PFSK-1 (cell line): Measurements from ENCODE around the gene SRRD.

Source experiments
- FOXP2 ChIP-seq: optimal IDR thresholded peaks from 2 replicates; pipeline ENCODE3; 2011; ENCODE audit warnings: borderline replicate concordance, control low read depth, inconsistent platforms; ENCODE audit not compliant: insufficient read depth; ENCODE audit errors: extremely low read length, extremely low read depth
- POLR2AphosphoS5 ChIP-seq: IDR thresholded peaks from 2 replicates; pipeline ENCODE4 v1.6.1; 2012; ENCODE audit warnings: low read depth, mild to moderate bottlenecking, control low read depth, low read length, moderate library complexity
- SIN3A ChIP-seq: IDR thresholded peaks from 2 replicates; pipeline ENCODE4 v1.6.1; 2012; ENCODE audit warnings: mild to moderate bottlenecking, low read length, moderate library complexity, borderline replicate concordance; ENCODE audit not compliant: insufficient read depth
- TAF1 ChIP-seq: IDR thresholded peaks from 2 replicates; pipeline ENCODE4 v1.6.1; 2012; ENCODE audit warnings: low read length, control low read depth, borderline replicate concordance; ENCODE audit not compliant: insufficient read depth
- TF ChIP-seq, protein P1 (sequence below), 2 experiments: IDR thresholded peaks; 2 replicates each; pipeline versions ENCODE4 v1.6.1 to v1.8.0; 2011 to 2012; ENCODE audit warnings: low read depth in 2 of 2, low read length in 2 of 2, control low read depth in 1 of 2, inconsistent platforms in 1 of 2, mild to moderate bottlenecking in 1 of 2, moderate library complexity in 1 of 2; ENCODE audit not compliant: insufficient read depth in 1 of 2

Gene SRRD

DNA sequence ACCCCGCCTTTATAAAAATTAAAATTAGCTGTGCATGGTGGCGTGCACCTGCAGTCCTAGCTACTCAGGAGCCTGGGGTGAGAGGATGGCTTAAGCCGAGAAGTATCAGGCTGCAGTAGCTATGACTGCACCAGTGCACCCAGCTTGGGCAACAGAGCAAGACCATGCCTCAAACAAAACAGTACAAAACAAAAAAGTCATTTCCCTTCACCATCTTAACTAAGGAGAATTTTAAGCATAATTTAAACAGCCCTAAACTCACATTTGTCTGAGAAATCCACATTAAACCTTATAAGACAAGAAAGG is 51.9 kb downstream of the SRRD start:
- TF ChIP-seq POLR2AphosphoS5 (no peak), TAF1 (no peak), SIN3A (no peak), FOXP2 (no peak)
- TF ChIP-seq, protein P1, sequence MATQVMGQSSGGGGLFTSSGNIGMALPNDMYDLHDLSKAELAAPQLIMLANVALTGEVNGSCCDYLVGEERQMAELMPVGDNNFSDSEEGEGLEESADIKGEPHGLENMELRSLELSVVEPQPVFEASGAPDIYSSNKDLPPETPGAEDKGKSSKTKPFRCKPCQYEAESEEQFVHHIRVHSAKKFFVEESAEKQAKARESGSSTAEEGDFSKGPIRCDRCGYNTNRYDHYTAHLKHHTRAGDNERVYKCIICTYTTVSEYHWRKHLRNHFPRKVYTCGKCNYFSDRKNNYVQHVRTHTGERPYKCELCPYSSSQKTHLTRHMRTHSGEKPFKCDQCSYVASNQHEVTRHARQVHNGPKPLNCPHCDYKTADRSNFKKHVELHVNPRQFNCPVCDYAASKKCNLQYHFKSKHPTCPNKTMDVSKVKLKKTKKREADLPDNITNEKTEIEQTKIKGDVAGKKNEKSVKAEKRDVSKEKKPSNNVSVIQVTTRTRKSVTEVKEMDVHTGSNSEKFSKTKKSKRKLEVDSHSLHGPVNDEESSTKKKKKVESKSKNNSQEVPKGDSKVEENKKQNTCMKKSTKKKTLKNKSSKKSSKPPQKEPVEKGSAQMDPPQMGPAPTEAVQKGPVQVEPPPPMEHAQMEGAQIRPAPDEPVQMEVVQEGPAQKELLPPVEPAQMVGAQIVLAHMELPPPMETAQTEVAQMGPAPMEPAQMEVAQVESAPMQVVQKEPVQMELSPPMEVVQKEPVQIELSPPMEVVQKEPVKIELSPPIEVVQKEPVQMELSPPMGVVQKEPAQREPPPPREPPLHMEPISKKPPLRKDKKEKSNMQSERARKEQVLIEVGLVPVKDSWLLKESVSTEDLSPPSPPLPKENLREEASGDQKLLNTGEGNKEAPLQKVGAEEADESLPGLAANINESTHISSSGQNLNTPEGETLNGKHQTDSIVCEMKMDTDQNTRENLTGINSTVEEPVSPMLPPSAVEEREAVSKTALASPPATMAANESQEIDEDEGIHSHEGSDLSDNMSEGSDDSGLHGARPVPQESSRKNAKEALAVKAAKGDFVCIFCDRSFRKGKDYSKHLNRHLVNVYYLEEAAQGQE (IDR thresholded peaks at IDR 0.05; ENCODE audit: insufficient read depth in 1 of 2, low read depth in 2 of 2, low read length in 2 of 2) = no peak

DNA sequence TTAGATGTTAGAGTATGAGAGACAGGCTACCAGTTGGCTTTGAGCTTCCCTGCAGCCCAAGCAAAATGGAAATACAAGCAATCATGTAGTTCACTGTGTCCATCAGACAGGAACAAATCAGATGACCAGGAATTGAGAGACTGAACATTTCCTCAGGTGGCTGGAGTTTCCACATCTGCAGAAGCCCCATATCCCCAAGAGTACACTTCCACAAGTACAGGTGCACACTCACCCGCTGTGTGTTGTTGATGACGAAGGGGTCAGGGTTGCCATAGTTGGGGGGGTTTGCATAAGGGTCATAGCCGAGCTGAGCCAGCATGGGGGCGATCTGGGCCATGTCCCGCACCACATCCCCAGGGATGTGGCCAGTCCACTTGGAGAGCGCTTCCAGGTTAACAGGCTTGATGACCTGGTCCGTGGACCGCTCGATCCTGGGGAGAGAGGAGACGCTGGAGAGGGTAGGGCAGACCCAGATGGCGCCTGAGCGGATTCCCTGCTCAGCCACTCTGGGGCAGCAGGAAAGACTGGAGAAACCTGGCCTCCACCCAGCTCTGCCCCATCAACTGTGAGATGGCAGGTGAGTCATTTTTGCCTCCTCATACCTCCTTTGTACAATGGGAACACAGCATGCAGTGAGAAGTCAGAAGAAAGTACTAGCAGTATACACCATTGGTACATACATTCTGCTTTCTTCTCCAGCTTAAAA is 52.5 kb downstream of the SRRD start:
- TF ChIP-seq, protein P1 (IDR thresholded peaks at IDR 0.05; ENCODE audit: insufficient read depth in 1 of 2, low read depth in 2 of 2, low read length in 2 of 2) = no peak
- TF ChIP-seq POLR2AphosphoS5 (no peak), TAF1 (no peak), FOXP2 (no peak), SIN3A (no peak)

DNA sequence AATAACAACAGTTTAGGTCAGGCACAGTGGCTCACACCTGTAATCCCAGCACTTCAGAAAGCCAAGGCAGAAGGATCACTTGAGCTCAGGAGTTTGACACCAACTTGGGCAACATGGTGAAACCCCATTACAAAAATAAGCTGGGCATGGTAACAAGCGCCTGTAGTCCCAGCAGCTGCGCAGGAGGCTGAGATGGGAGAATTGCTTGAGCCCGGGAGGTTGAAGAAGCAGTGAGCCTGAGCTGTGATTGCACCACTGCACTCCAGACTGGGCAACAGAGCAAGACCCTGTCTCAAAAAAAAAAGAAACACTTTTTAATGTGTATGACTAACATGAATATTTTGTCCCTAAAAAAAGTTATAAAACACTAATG is 53.1 kb downstream of the SRRD start:
- TF ChIP-seq SIN3A (no peak), POLR2AphosphoS5 (no peak), TAF1 (no peak), FOXP2 (no peak)
- TF ChIP-seq, protein P1 (IDR thresholded peaks at IDR 0.05; ENCODE audit: insufficient read depth in 1 of 2, low read depth in 2 of 2, low read length in 2 of 2) = no peak

DNA sequence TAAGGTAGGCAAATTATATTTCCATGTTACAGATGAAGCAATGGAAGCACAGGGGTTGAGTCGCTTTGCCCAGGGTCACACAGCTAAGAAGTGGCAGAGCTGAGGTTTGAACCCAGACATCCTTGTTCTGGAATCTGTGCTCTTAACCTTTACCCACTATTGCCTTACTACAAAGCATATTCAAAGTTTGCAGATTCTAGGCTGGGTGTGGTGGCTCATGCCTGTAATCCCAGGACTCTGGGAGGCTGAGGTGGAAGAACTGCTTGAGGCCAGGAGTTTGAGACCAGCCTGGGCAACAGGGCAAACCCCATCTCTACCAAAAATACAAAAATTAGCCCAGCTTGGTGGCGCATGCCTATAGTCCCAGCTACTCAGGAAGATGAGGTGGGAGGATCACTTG is 56.4 kb downstream of the SRRD start:
- TF ChIP-seq POLR2AphosphoS5 (no peak), TAF1 (no peak), FOXP2 (no peak), SIN3A (no peak)
- TF ChIP-seq, protein P1 (IDR thresholded peaks at IDR 0.05; ENCODE audit: insufficient read depth in 1 of 2, low read depth in 2 of 2, low read length in 2 of 2) = no peak

DNA sequence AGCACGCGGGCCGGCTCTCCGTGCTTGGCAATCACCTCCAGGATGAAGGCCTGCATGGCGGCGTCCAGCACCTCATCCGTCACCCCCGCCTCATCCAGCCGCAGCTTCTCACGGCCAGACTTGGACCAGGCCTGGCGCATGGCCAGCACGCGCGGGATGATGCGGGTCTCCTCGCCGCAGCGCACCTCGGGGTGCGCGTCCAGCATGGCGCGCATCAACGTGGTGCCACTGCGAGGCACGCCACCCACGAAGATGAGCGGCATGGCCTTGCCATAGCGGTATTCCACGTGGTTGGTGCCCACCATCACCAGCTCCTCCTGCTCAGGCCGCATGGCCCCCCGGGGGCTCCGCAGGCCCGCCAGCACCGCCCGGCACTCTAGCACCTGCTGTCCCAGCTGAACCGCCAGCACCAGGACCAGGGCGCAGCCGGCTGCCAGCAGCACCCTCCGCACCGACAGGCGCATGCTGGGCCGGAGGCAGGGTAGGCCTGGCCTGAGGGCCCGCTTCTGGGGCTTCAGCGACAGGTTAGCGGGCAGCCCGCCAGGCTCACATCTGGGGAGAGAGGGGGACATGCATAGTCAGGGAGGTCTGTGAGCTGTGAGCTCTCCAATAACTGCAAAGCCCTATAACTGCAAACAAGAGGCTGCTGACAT is 57.6 kb downstream of the SRRD start:
- TF ChIP-seq, protein P1 (IDR thresholded peaks at IDR 0.05; ENCODE audit: insufficient read depth in 1 of 2, low read depth in 2 of 2, low read length in 2 of 2) = no peak
- TF ChIP-seq POLR2AphosphoS5 = no peak
- no peak for TF ChIP-seq TAF1
- no peak for TF ChIP-seq FOXP2
- no peak for TF ChIP-seq SIN3A
